Prostate gland (tissue), 2 donors: ENCODE measurements around the gene SSC5D. TPM values are rescaled to one million over a fixed set of nuclear protein-coding genes. Genes with fewer than 3 reads are reported as not detected.

Source experiments
- DNase-seq: peaks from one replicate; pipeline ENCODE4 v3.0.0-alpha.2; 2019; ENCODE audit warnings: low spot score
- H3K27ac ChIP-seq, 2 donors: fragments of 200-600 bp; sonication (generic); 2 replicates each; pipeline ENCODE4 v1.5.1; 2017 to 2019
- H3K27me3 ChIP-seq: fragments of 200-600 bp; sonication (generic); replicated peaks from 2 replicates; pipeline ENCODE4 v1.5.1; 2019; ENCODE audit not compliant: insufficient read depth
- H3K36me3 ChIP-seq, 2 donors: fragments of 200-600 bp; sonication (generic); 1 replicate in 1 of 2; 2 replicates in 1 of 2; pipeline versions ENCODE4 v1.5.1 to v1.8.1; 2017 to 2019
- H3K4me1 ChIP-seq: fragments of 200-600 bp; sonication (generic); replicated peaks from 2 replicates; pipeline ENCODE4 v1.5.1; 2019
- H3K4me3 ChIP-seq, 2 donors: fragments of 200-600 bp; sonication (generic); 2 replicates each; pipeline ENCODE4 v1.5.1; 2017 to 2019
- H3K9me3 ChIP-seq: fragments of 200-600 bp; sonication (generic); 2 replicates; pipeline ENCODE4 v1.5.1; 2017
- POLR2A ChIP-seq: fragments of 450-650 bp; IDR thresholded peaks from one replicate; pipeline ENCODE4 v1.6.1; 2016; ENCODE audit warnings: antibody characterized with exemption, mild to moderate bottlenecking
- POLR2AphosphoS5 ChIP-seq: sonication (generic); formaldehyde crosslinking; IDR thresholded peaks from one replicate; pipeline ENCODE4 v1.6.1; 2017; ENCODE audit warnings: antibody characterized with exemption
- WGBS: methylation state at CpG from one replicate; pipeline ENCODE4 v1.1.5; 2018; 5-methylcytosine and 5-hydroxymethylcytosine counted together
- intact Hi-C: fragments of 100-400 bp; cut with DNase I; formaldehyde crosslinking; loops from one replicate; pipeline ENCODE4 v1.14.2; 2022
- total RNA-seq, 2 donors: library from RNA; depleted of rRNA; stranded (reverse); fragments of >200 nt; gene quantifications; one replicate each; pipeline ENCODE4 v1.1.0, GENCODE V29; 2016
- TF ChIP-seq, protein P1 (sequence below), 4 experiments: fragments of 200-600 bp in 2 of 4; fragments of 450-650 bp in 2 of 4; sonication (generic) in 2 of 4; IDR thresholded peaks; 1 replicate in 3 of 4; 2 replicates in 1 of 4; pipeline ENCODE4 v1.5.1; 2016 to 2019; ENCODE audit warnings: antibody characterized with exemption in 4 of 4, mild to moderate bottlenecking in 2 of 4, moderate library complexity in 2 of 4

Gene SSC5D
- total RNA-seq, 2 donors from 2014 or later, result 5.6 to 8.6 TPM

DNA sequence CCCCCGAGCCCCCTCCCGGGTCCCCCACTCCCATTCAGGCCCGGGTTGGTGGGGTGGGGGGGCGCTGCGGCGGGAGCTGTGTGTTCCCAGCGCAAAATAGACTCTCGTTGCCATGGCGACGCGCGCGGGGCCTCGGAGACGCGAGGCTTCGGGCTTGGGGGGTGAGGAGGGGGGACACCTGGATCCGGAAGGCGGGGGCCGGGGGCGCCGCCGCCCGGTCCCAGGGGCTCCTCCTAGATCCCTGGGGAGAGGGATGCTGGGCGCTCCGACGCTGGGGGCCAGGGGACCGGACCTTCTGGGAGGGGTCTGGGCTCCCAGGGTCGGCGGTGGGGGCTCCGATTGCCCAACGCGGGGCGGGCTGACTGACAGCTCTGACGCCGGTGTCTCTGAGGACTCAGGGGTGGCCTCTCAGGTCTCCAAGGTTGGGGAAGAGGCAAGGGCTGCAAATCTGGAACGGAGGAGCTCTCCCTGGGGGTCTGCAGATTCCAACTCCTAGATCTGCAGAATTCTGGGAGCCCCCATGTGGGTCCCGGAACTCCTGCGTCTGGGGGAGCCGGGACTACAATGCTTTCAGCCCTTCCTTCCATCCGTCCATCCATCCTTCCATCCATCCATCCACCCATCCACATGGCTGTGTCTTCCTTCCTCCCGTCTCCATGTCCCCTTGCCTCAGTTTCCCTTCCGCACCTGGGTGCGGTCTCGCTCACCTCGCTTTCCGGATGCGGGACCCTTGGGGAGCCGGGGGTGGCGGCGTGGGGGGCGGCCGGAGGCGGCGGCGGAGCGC lies 36.1 kb upstream of the SSC5D start:
- WGBS, result 5% methylated on average over 55 of the region's 57 CpGs
- Histone ChIP-seq H3K36me3 (no peaks in the 10 kb centered on the region), H3K9me3 (no peaks in the 10 kb centered on the region), H3K27ac (no peak overlapping the region), H3K4me3 (no peak overlapping the region), H3K27me3 (peaks cover 9% of the 10 kb centered on the region), H3K4me1 (peaks cover 13% of the 10 kb centered on the region)
- DNase-seq, result no peak
- intact Hi-C loops, result no loop called here
- TF ChIP-seq, protein P1, sequence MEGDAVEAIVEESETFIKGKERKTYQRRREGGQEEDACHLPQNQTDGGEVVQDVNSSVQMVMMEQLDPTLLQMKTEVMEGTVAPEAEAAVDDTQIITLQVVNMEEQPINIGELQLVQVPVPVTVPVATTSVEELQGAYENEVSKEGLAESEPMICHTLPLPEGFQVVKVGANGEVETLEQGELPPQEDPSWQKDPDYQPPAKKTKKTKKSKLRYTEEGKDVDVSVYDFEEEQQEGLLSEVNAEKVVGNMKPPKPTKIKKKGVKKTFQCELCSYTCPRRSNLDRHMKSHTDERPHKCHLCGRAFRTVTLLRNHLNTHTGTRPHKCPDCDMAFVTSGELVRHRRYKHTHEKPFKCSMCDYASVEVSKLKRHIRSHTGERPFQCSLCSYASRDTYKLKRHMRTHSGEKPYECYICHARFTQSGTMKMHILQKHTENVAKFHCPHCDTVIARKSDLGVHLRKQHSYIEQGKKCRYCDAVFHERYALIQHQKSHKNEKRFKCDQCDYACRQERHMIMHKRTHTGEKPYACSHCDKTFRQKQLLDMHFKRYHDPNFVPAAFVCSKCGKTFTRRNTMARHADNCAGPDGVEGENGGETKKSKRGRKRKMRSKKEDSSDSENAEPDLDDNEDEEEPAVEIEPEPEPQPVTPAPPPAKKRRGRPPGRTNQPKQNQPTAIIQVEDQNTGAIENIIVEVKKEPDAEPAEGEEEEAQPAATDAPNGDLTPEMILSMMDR (IDR thresholded peaks at IDR 0.05), result no peak
- TF ChIP-seq POLR2AphosphoS5 (no peak), POLR2A (no peak)

DNA sequence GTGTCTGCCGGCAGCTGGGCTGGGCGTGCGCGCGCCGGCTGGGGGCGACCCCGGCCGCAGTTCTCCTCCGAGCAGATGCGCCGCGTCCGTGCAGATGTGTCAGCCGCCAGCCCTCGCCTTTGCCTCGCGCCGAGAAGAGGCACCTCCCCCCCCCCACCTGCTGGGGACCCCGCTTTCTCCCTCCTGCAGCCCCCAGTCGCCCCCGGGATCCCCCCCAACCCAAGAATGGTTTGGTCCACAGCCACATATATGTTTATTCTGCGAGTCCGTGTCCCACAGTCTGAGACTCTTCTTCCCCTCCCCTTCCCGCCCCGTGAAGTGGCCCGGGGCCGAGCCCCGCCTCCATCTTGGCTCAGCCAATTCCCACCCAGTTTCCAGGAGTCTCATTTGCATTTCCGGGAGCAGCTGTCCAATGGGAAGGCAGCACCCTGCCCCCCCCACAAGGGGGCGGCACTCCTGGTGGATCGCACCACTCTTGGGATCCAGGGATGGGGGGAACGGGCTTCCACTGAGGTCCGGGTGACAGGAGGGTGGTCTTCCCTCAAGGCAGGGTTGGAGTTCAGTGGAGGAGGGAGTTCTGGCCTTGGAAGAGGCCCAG lies 35.4 kb upstream of the SSC5D start:
- intact Hi-C loops, result no loop called here
- H3K27ac ChIP-seq, result no peak overlapping the region
- H3K27me3 ChIP-seq, result peaks cover 9% of the 10 kb centered on the region
- peak; percentile 16 for DNase-seq
- no peak overlapping the region for H3K4me3 ChIP-seq
- no peaks in the 10 kb centered on the region for H3K9me3 ChIP-seq
- peaks cover 13% of the 10 kb centered on the region for H3K4me1 ChIP-seq
- no peaks in the 10 kb centered on the region for H3K36me3 ChIP-seq
- TF ChIP-seq POLR2AphosphoS5, result peak; percentile 8
- TF ChIP-seq, protein P1 (IDR thresholded peaks at IDR 0.05), result no peak
- 11% methylated on average over 33 of the region's 34 CpGs for WGBS

DNA sequence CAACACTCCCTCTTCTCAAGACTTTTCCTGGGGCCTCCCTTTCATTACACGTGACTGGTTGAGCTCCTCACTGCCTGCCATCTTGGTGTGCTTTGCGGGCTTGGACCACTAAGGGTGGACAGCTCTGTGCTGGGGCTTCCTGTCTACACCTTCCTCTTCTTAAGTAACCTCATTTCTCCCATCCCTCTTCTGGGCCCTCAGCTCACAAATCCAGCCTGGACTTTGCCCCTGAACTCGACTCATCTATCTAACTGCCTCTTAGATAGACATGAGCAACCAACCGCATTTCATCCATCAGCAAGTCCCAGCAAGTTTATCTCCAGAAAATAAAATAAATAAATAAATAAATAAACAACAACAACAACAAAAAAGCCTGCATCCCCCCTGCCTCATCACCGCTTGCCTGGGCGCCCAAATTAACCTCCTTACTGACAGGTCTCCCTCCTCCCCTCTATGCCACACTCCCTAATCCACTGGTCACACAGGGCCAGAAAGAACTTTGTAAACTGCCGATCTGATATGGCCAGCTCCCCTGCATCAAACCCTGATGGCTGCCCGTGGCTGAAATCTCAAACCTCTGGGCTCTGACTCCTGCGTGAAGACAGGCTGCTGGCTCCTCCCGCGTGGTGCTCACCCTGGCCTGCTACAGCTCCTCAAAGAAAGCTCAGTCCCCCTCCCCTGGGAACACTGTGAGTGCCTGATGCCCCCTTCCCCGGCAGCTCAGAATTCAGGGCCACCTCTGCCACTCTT lies 34.5 kb upstream of the SSC5D start:
- peaks cover 9% of the 10 kb centered on the region for H3K27me3 ChIP-seq

DNA sequence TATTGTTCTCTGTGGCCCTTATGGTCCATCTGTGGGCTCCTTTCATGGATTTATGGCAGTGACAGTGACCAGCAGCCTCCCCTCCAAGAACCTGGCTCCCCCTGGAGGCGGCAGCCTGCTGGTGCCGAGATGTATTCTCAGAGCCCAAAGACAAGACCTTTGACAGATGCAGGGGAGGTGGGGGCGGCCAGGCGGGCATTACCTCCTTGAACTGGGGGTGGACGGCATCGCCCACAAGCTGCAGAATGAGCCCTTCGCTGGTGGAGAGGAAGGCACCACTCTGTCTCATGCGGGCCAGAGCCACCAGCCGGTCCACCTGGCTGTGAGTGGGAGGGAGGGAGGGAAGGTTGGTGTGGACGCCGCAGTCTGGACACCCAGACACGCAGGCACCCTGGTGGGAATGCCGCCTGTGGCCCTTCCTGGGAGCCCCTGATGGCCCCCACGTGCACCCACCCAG lies 33.4 kb upstream of the SSC5D start:
- no peaks in the 10 kb centered on the region for H3K36me3 ChIP-seq
- intact Hi-C loops, result no loop called here
- H3K27me3 ChIP-seq, result peaks cover 9% of the 10 kb centered on the region
- 69% methylated on average over 14 of the region's 14 CpGs for WGBS
- no peaks in the 10 kb centered on the region for H3K9me3 ChIP-seq
- no peak for DNase-seq
- no peak overlapping the region for H3K4me3 ChIP-seq
- H3K4me1 ChIP-seq, result peaks cover 13% of the 10 kb centered on the region
- H3K27ac ChIP-seq, result no peak overlapping the region
- no peak for TF ChIP-seq POLR2AphosphoS5
- TF ChIP-seq, protein P1 (IDR thresholded peaks at IDR 0.05), result peak in 2 of 4 experiments; percentile 30 to 43

More for the DNA sequence above, 34.5 kb upstream of the SSC5D start:
- peaks cover 13% of the 10 kb centered on the region for H3K4me1 ChIP-seq
- no peak for DNase-seq
- H3K36me3 ChIP-seq, result no peaks in the 10 kb centered on the region
- no peak for TF ChIP-seq POLR2A
- TF ChIP-seq, protein P1 (IDR thresholded peaks at IDR 0.05), result no peak
- TF ChIP-seq POLR2AphosphoS5, result no peak
- no peak overlapping the region for H3K4me3 ChIP-seq
- H3K9me3 ChIP-seq, result no peaks in the 10 kb centered on the region
- WGBS, result 90% methylated on average over 12 of the region's 12 CpGs
- intact Hi-C loops, result no loop called here
- no peak overlapping the region for H3K27ac ChIP-seq
